T-helper 17 cell (primary cell): ENCODE results near the gene MUSTN1. TPM values are rescaled to one million over a fixed set of nuclear protein-coding genes. Genes with fewer than 3 reads are reported as not detected.

Source experiments
- ATAC-seq: fragments of 150-1000 bp; cut with Tn5 transposase; 2 replicates; pipeline ENCODE4 v1.10.0; 2021; ENCODE audit warnings: mild to moderate bottlenecking, moderate library complexity
- DNase-seq, 3 donors: peaks; one replicate each; pipeline versions ENCODE4 v3.0.0 to v3.0.0-alpha.2; 2020 to 2021
- H3K9me3 ChIP-seq: one replicate; pipeline ENCODE4 v1.7.0; 2013; ENCODE audit warnings: low read length, mild to moderate bottlenecking; ENCODE audit not compliant: control insufficient read depth, poor library complexity, severe bottlenecking
- H3K27ac Mint-ChIP-seq: one replicate; pipeline ENCODE4 v1.8.0; 2022; ENCODE audit warnings: mild to moderate bottlenecking, moderate library complexity, mixed read lengths
- H3K27me3 Mint-ChIP-seq: one replicate; pipeline ENCODE4 v1.8.0; 2022; ENCODE audit warnings: mixed read lengths
- H3K36me3 Mint-ChIP-seq: one replicate; pipeline ENCODE4 v1.8.0; 2022; ENCODE audit warnings: low read depth, mixed read lengths
- H3K4me1 Mint-ChIP-seq: one replicate; pipeline ENCODE4 v1.8.0; 2022; ENCODE audit warnings: mild to moderate bottlenecking, mixed read lengths
- H3K4me3 Mint-ChIP-seq: one replicate; pipeline ENCODE4 v1.8.0; 2022; ENCODE audit warnings: mild to moderate bottlenecking, moderate library complexity, mixed read lengths
- total RNA-seq, 4 donors: library from RNA in 2 of 4; stranded (reverse) in 2 of 4; gene quantifications; one replicate each; pipeline ENCODE4 v1.2.3 and lab custom pipeline; 2022 to 2026

MUSTN1 gene
- total RNA-seq, 2 donors from 2014 or later, result 12.3 to 16.0 TPM

DNA sequence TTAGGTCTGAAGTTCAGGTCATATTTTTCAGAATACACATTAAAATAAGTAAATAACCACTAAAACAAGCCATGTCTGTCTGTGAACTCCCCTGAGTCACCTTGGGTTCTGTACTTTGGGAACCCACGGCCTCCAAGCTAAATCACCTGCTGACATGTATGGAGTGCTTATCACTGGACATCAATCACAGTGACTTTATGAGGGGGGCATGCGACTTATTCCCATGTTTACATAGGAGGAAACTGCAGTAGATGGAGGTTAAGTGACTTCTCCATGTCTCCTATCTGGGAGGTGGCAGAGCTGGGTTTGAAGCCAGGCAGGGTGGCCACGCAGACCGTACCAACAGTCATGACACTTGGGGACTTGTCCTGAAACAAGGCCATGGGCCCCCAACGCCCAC lies 12.5 kb downstream of the MUSTN1 start:
- DNase-seq (no peak), ATAC-seq (no peak)
- Mint-ChIP-seq H3K27ac (no peak overlapping the region), H3K4me1 (no peaks in the 10 kb centered on the region), H3K36me3 (peaks cover 3% of the 10 kb centered on the region), H3K4me3 (no peak overlapping the region), H3K27me3 (no peaks in the 10 kb centered on the region)
- H3K9me3 ChIP-seq, result no peaks in the 10 kb centered on the region

DNA sequence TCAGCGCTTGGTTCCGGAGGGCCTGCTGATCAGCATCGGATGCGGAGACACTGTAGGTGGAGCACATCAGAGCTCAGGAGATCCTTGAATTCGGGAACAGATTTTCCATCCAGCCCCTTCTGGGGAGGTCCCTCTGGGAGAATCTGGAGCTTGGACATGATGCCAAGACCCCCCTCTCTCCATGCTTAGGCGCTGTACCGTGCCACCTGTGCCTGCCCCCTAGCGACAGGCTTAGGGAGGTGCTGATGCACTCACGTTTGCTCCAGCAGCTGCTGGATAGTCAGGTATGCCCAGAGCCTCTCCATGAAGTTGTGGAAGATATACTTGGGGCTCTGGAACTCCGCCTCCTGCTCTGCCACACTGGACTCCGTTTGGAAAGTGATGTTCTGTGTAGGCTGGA lies 14.1 kb downstream of the MUSTN1 start:
- H3K9me3 ChIP-seq, result no peaks in the 10 kb centered on the region
- H3K4me3 Mint-ChIP-seq, result no peak overlapping the region
- DNase-seq (no peak), ATAC-seq (no peak)
- no peaks in the 10 kb centered on the region for H3K4me1 Mint-ChIP-seq
- H3K27ac Mint-ChIP-seq, result no peak overlapping the region
- peaks cover 3% of the 10 kb centered on the region for H3K36me3 Mint-ChIP-seq
- no peaks in the 10 kb centered on the region for H3K27me3 Mint-ChIP-seq

DNA sequence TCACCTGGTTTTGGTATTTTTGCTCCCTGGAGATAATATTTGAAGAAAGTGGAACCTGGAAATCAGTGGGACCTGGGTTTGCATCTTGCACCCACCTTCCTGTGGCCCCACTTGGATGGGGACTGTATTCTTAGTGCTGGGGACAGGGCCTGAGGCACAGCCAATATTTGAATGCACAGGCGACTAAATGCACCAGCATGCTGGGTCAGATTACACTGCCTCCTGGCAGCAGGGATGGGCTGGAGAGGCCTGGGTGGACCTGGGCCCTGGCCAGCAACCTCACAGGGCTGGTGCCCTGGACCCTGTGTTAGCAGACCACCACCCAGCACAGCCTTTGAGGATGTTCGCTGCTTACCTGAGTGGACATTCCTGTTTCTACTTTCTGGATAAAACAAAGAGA lies 14.9 kb downstream of the MUSTN1 start:
- ATAC-seq (no peak), DNase-seq (no peak)
- no peaks in the 10 kb centered on the region for H3K9me3 ChIP-seq
- Mint-ChIP-seq H3K4me1 (no peaks in the 10 kb centered on the region), H3K36me3 (peaks cover under 1% of the 10 kb centered on the region), H3K4me3 (no peak overlapping the region), H3K27ac (no peak overlapping the region), H3K27me3 (no peaks in the 10 kb centered on the region)

DNA sequence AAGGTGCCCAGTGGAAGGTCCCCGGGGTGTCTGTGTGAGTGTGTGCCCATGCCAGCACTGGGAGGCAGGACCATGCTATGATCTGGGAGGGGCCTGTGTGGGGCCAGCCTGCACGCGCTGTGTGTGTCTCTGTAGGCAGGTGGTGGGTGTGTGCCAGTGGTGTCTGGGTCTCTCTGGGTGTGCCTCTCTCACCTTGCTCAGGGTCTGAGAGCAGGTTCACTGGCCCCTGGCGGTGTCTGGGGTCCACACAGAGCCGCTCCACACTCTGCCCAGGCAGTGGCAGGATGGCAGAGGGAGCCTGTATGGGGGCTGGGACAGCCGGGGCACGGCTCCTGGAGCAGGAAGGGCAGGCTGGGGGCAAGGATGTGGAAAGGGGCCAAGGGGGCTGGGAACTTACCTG lies 17.0 kb downstream of the MUSTN1 start:
- Mint-ChIP-seq H3K36me3 (no peaks in the 10 kb centered on the region), H3K4me1 (no peaks in the 10 kb centered on the region), H3K27ac (no peak overlapping the region), H3K4me3 (no peak overlapping the region), H3K27me3 (no peaks in the 10 kb centered on the region)
- ATAC-seq (no peak), DNase-seq (no peak)
- H3K9me3 ChIP-seq, result no peaks in the 10 kb centered on the region

DNA sequence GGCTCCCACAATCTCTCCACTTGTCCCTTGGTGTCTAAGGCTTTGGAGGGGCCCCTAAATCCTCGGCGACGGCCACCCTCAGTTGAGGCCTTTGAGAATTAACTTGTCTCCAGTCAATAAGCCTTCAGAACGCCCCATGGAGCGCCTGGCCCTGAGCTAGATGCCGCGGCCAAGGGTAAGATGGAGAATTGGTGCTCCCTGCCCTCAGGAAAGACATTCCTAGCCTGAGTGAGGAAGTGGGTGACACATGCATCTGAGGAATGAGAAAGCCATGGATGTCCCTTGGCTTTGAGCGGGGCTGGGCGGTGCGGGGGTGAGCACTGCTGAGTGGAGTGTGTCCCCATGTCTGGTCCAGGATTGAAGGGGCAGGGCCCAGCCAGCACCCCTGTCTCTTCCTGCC lies 17.6 kb downstream of the MUSTN1 start:
- ATAC-seq, result no peak
- no peak for DNase-seq
- H3K36me3 Mint-ChIP-seq, result no peaks in the 10 kb centered on the region
- H3K4me3 Mint-ChIP-seq, result no peak overlapping the region
- no peaks in the 10 kb centered on the region for H3K9me3 ChIP-seq
- H3K27ac Mint-ChIP-seq, result no peak overlapping the region
- no peaks in the 10 kb centered on the region for H3K4me1 Mint-ChIP-seq
- H3K27me3 Mint-ChIP-seq, result no peaks in the 10 kb centered on the region

DNA sequence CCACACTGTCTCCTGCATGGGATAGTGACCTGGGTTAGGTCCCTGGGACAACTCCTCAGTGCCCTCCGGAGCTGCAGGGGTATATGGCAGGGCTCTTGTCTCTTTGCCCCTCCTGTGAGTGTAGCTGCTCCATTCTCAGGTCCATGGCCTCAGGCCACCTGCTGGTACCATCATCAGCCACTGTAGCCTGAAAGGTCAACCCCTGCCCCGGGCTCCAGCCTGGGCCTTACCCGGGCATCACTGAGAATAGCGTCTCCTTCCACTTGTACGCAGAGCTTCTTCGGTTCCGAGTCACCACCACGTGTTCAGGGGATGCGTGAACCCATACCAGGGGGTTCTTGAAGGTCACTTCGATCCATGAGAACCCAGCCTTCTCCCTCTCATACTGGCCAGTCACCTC lies 18.2 kb downstream of the MUSTN1 start:
- H3K27ac Mint-ChIP-seq, result no peak overlapping the region
- H3K4me1 Mint-ChIP-seq, result no peaks in the 10 kb centered on the region
- H3K9me3 ChIP-seq, result no peaks in the 10 kb centered on the region
- no peaks in the 10 kb centered on the region for H3K36me3 Mint-ChIP-seq
- H3K27me3 Mint-ChIP-seq, result no peaks in the 10 kb centered on the region
- ATAC-seq (no peak), DNase-seq (no peak)
- no peak overlapping the region for H3K4me3 Mint-ChIP-seq

DNA sequence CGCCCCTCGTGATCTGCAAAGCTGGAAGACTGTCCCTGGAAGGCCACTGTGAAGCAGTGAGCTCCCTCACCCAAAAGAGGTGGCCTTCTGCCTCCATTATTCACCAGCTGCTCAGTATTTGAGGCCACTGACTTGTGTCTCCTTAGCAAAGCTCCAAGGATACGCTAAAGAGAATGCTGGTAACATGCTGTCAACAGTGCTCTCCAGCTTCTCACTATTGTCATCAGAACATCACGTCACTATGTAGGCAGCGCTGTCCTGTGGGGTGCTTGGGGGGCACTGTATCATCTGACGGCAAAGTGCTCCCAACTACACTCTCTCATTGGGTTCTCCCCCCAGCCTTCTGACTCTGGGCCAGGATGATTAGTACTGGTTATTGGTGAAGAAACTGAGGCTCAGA lies 18.6 kb downstream of the MUSTN1 start:
- ATAC-seq, result no peak
- no peak overlapping the region for H3K27ac Mint-ChIP-seq

DNA sequence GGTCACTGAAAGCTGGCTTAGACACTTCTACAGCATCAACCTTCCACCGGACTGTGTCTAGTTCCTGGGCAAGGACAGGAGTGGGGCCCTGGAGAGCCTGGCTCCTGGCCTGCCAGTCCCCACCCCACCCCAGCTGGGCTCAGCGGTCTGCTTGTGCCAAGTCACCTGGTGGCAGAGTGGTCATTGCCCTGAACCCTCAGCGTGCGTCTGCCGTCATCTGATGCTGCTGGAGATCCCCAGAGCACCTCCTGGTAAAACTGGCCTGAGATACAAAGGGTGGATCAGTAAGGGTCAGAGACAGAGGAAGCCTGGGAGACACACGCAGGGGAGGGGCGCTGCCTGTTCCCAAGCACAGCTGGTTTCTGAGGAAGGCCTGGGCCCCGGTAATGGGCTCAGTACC lies 21.0 kb downstream of the MUSTN1 start:
- Mint-ChIP-seq H3K36me3 (no peaks in the 10 kb centered on the region), H3K4me3 (no peak overlapping the region), H3K27me3 (no peaks in the 10 kb centered on the region), H3K4me1 (peaks cover 11% of the 10 kb centered on the region), H3K27ac (no peak overlapping the region)
- no peak for DNase-seq
- no peaks in the 10 kb centered on the region for H3K9me3 ChIP-seq
- ATAC-seq, result no peak

More for the DNA sequence above, 18.6 kb downstream of the MUSTN1 start:
- H3K36me3 Mint-ChIP-seq, result no peaks in the 10 kb centered on the region
- no peaks in the 10 kb centered on the region for H3K9me3 ChIP-seq
- H3K4me3 Mint-ChIP-seq, result no peak overlapping the region
- no peaks in the 10 kb centered on the region for H3K4me1 Mint-ChIP-seq
- no peak for DNase-seq
- no peaks in the 10 kb centered on the region for H3K27me3 Mint-ChIP-seq

DNA sequence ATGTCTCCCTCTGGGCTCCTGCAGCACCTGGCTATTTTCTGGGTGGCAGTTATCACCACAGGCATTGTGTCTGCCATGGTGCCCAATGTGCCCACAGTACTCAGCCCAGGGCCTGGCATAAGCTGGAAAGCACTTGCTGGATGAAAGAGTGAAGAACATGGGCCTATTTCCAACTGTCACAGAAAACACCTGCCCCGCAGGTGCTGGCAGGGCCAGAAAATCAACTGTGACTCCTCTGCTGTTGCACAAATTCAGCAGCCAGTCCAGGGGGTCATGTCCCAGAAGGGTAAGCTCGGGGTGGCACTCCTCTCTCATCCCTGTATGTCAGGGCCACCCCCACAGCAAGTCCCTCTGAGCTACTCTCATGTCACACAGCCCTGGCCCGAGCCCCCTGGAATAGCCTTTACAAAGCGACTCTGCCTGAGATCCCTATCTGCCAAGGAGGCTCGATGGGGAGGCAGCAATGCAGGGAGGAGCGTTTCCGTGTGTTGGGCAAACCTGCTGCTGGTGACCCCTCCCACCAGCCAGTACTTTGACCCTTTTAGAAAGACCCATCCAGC lies 23.3 kb downstream of the MUSTN1 start:
- ATAC-seq (no peak), DNase-seq (no peak)
- Mint-ChIP-seq H3K27ac (peak overlapping the region; percentile 57), H3K4me1 (peaks cover 11% of the 10 kb centered on the region), H3K27me3 (no peaks in the 10 kb centered on the region), H3K36me3 (no peaks in the 10 kb centered on the region), H3K4me3 (no peak overlapping the region)
- H3K9me3 ChIP-seq, result no peaks in the 10 kb centered on the region

DNA sequence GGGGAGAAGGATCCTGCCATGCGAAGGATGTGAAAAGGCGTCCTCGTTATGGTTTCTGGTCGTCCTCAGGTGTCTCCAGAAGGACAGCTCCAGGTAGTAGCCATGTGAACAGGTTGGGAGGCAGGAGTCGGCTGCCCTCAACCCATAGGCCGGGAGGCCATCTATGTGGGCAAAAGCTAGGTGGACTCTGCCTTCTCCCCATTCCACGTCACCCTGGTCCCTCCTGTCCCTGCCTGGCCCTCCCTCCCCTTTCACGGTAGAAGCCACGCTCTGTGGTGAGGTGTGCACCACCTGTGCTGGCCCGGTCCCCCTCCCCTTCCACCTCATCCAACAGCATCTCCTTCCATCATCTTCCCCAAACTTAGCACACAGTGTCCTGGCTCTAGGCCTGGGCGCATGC lies 23.9 kb downstream of the MUSTN1 start:
- ATAC-seq, result no peak
- Mint-ChIP-seq H3K4me3 (no peak overlapping the region), H3K36me3 (no peaks in the 10 kb centered on the region), H3K27me3 (no peaks in the 10 kb centered on the region), H3K27ac (no peak overlapping the region), H3K4me1 (peaks cover 11% of the 10 kb centered on the region)
- no peak for DNase-seq
- H3K9me3 ChIP-seq, result no peaks in the 10 kb centered on the region

DNA sequence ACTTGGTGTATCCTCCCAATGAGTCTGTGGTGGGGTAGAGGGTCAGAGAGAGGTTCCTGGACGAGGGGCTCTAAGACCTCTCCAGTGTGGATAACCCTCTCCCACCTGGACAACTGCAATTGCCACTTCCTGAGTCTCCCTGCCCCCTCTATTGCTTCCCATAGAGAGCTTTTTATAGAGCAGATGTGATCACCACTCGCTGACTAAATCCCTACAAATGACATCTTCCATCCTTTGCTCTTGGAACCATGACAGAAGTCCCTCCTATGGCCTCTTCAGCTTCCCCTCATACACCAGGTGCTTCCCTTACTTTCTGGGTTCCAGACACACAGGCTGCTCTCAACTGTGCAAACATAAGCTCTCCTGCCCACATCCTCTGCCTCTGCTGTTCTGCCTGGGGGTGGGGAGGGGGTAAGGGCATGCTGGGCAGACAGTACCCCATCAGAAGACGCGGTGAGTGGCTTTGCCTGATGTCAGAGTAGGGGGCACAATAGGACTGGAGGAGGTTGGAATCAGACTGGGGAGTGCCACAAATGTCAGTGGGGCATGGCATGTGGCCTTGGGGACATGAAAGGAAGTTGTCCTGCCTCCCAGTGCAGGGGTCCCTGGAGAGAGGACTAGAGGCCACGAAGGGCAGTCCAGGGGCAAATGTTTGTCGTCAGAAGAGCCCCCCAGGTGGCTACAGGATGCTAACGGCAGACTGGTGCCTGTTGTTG lies 25.0 kb downstream of the MUSTN1 start:
- no peak for ATAC-seq
- Mint-ChIP-seq H3K4me1 (peaks cover 11% of the 10 kb centered on the region), H3K27ac (no peak overlapping the region)

DNA sequence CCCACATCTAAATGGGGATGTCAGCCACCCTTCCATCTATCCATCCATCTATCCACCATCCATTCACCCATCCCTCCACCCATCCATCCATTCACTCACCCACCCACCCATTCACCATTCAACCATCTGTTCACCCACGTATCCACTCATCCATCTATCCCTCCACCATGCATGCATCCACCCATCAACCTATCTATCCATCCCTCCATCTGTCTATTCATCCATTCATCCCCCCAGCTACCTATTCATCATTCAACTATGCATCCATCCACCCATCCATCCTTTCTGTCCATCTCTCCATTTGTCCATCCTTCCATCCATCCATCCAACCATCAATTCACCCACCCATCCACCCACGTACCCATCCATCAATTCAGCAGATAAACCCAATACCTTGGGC lies 25.7 kb downstream of the MUSTN1 start:
- H3K27ac Mint-ChIP-seq, result no peak overlapping the region
- H3K27me3 Mint-ChIP-seq, result no peaks in the 10 kb centered on the region
- ATAC-seq (no peak), DNase-seq (no peak)
- H3K4me1 Mint-ChIP-seq, result peaks cover 11% of the 10 kb centered on the region
- no peak overlapping the region for H3K4me3 Mint-ChIP-seq
- no peaks in the 10 kb centered on the region for H3K9me3 ChIP-seq
- no peaks in the 10 kb centered on the region for H3K36me3 Mint-ChIP-seq

More for the DNA sequence above, 25.0 kb downstream of the MUSTN1 start:
- no peak for DNase-seq
- Mint-ChIP-seq H3K4me3 (no peak overlapping the region), H3K36me3 (no peaks in the 10 kb centered on the region), H3K27me3 (no peaks in the 10 kb centered on the region)
- no peaks in the 10 kb centered on the region for H3K9me3 ChIP-seq

DNA sequence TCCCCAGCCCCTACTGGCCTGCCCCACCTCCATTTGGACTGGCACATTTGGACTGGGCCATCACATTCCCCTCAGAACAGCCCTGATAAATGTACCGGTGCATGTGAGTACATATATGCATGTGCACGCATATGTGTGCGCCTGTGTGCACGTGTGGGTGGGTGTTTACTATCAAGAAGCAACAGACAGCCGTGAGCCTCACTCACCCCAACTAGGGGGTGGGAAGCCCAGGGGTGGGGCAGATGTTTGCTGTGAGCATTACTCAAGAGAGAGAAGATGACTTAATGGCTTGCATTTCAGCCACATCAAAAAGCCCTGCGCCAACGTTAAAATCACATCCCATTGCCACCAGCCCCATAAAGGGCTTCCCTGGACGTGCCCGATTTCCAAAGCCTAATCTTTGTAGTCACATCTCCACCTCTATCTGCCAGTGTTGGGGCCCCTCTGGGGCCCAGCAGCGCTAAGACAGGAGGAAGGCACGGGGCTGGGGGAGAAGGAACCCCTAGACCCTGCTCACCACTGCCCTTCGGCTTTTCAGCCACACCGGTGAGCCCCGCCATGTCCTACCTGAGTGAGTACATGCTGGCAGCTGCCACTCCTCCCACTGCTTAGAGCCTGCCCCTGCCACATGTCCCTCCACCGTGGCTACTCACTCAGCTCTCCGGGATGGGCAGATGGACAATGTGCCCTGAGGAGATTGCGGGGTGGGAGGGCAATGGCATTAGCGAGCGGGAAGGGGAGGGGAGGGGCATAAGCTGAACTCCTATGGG lies 29.4 kb downstream of the MUSTN1 start:
- Mint-ChIP-seq H3K27me3 (no peaks in the 10 kb centered on the region), H3K4me1 (peaks cover 13% of the 10 kb centered on the region), H3K4me3 (no peak overlapping the region), H3K27ac (no peak overlapping the region), H3K36me3 (no peaks in the 10 kb centered on the region)
- H3K9me3 ChIP-seq, result no peaks in the 10 kb centered on the region
- no peak for ATAC-seq
- DNase-seq, result no peak
